H1 (cell line): ENCODE data around the gene DENND1A.

ENCODE experiments used
- ATF3 ChIP-seq: IDR thresholded peaks from 2 replicates; pipeline ENCODE4 v1.6.1; 2011; ENCODE audit warnings: low read depth, mild to moderate bottlenecking, low read length; ENCODE audit not compliant: insufficient read depth
- BRCA1 ChIP-seq: IDR thresholded peaks from 2 replicates; pipeline ENCODE4 v1.6.1; 2012; ENCODE audit warnings: low read depth, low read length, improper control_type of control experiment
- CBX5 ChIP-seq: fragments of 300-800, 300-1000 bp; sonication (generic); IDR thresholded peaks from 2 replicates; pipeline ENCODE4 v1.7.1; 2016; ENCODE audit warnings: antibody characterized with exemption, low read length, low read depth
- CTCF ChIP-seq, 3 experiments: IDR thresholded peaks; 1 replicate in 2 of 3; 2 replicates in 1 of 3; pipeline versions ENCODE4 v1.5.1 to v1.6.1; 2011; ENCODE audit warnings: low read length in 3 of 3, mild to moderate bottlenecking in 3 of 3, inconsistent platforms in 2 of 3, low read depth in 1 of 3, moderate library complexity in 1 of 3; ENCODE audit not compliant: insufficient read depth in 1 of 3; ENCODE audit errors: control extremely low read depth in 1 of 3
- SP1 ChIP-seq: IDR thresholded peaks from 2 replicates; pipeline ENCODE4 v1.6.1; 2011; ENCODE audit warnings: low read depth, low read length
- TAF1 ChIP-seq: IDR thresholded peaks from 2 replicates; pipeline ENCODE4 v1.6.1; 2011; ENCODE audit warnings: mild to moderate bottlenecking, low read depth, low read length

- TF ChIP-seq CTCF (IDR thresholded peaks at IDR 0.05; ENCODE audit: control extremely low read depth in 1 of 3, insufficient read depth in 1 of 3, low read depth in 1 of 3, low read length in 3 of 3) (no peak), BRCA1 (no peak), SP1 (no peak), TAF1 (no peak), ATF3 (no peak), CBX5 (no peak)
These were observed 27.3 kb upstream of the DENND1A start for GRCh38 chr9:123957168-123957721.
